HepG2 (cell line): ENCODE results near the gene ZNF669. TPM values are rescaled to one million over a fixed set of nuclear protein-coding genes. Genes with fewer than 3 reads are reported as not detected.

Experiments used
- ATF7 ChIP-seq, 2 experiments: fragments of 450-650 bp in 1 of 2; sonication (generic) in 1 of 2; formaldehyde crosslinking in 1 of 2; IDR thresholded peaks; 2 replicates each; pipeline versions ENCODE4 v1.4.0 to v1.6.1; 2016 to 2020; ENCODE audit warnings: antibody characterized with exemption in 1 of 2, mild to moderate bottlenecking in 1 of 2, missing genetic modification reagents in 1 of 2
- KLF13 ChIP-seq: sonication (generic); formaldehyde crosslinking; IDR thresholded peaks from 2 replicates; pipeline ENCODE4 v1.4.0; 2020; ENCODE audit warnings: mild to moderate bottlenecking, missing genetic modification reagents
- NCOA2 ChIP-seq: sonication (generic); formaldehyde crosslinking; IDR thresholded peaks from 2 replicates; pipeline ENCODE4 v1.8.0; 2022; ENCODE audit warnings: inconsistent platforms
- NFATC3 ChIP-seq: sonication (generic); formaldehyde crosslinking; IDR thresholded peaks from 2 replicates; pipeline ENCODE4 v1.5.1; 2020; ENCODE audit warnings: mild to moderate bottlenecking, missing genetic modification reagents
- PLRG1 ChIP-seq: fragments of 450-650 bp; conservative IDR thresholded peaks from 2 replicates; pipeline ENCODE4 v1.6.1; 2016
- RBM39 ChIP-seq: fragments of 200-400 bp; formaldehyde crosslinking; IDR thresholded peaks from one replicate; pipeline ENCODE4 v1.6.1; 2018; ENCODE audit warnings: antibody characterized with exemption, mild to moderate bottlenecking, low read depth, low read length; ENCODE audit not compliant: poor library complexity, severe bottlenecking
- SP2 ChIP-seq: sonication (generic); formaldehyde crosslinking; IDR thresholded peaks from 2 replicates; pipeline ENCODE4 v1.5.1; 2020; ENCODE audit warnings: mild to moderate bottlenecking, missing genetic modification reagents
- USF2 ChIP-seq, 2 experiments: sonication (generic) in 1 of 2; formaldehyde crosslinking in 1 of 2; IDR thresholded peaks; 2 replicates each; pipeline versions ENCODE4 v1.5.1 to v1.6.1; 2011 to 2020; ENCODE audit warnings: borderline replicate concordance in 1 of 2, low read depth in 1 of 2, low read length in 1 of 2, mild to moderate bottlenecking in 1 of 2, missing genetic modification reagents in 1 of 2, moderate library complexity in 1 of 2
- ZNF10 ChIP-seq: sonication (generic); formaldehyde crosslinking; IDR thresholded peaks from 2 replicates; pipeline ENCODE4 v1.4.0; 2020; ENCODE audit warnings: mild to moderate bottlenecking, low read depth, missing genetic modification reagents, borderline replicate concordance
- ZNF142 ChIP-seq: sonication (generic); formaldehyde crosslinking; IDR thresholded peaks from 2 replicates; pipeline ENCODE4 v1.4.0; 2020; ENCODE audit warnings: missing genetic modification reagents
- ZNF205 ChIP-seq: IDR thresholded peaks from 2 replicates; pipeline ENCODE4 v1.6.1; 2018; ENCODE audit warnings: missing biosample characterization, missing genetic modification reagents
- ZNF207 ChIP-seq: fragments of 450-650 bp; IDR thresholded peaks from 2 replicates; pipeline ENCODE4 v1.6.1; 2016; ENCODE audit warnings: antibody characterized with exemption, borderline replicate concordance
- ZNF292 ChIP-seq: sonication (generic); formaldehyde crosslinking; IDR thresholded peaks from 2 replicates; pipeline ENCODE4 v1.8.1; 2022; ENCODE audit warnings: mild to moderate bottlenecking, low read depth, missing genetic modification reagents, borderline replicate concordance
- ZNF333 ChIP-seq: sonication (generic); formaldehyde crosslinking; IDR thresholded peaks from 2 replicates; pipeline ENCODE4 v1.4.0; 2020; ENCODE audit warnings: mild to moderate bottlenecking, missing genetic modification reagents, borderline replicate concordance
- ZNF598 ChIP-seq: sonication (generic); formaldehyde crosslinking; IDR thresholded peaks from 2 replicates; pipeline ENCODE4 v1.5.1; 2020; ENCODE audit warnings: mild to moderate bottlenecking, missing genetic modification reagents, borderline replicate concordance
- ZNF670 ChIP-seq: sonication (generic); formaldehyde crosslinking; IDR thresholded peaks from 2 replicates; pipeline ENCODE4 v1.8.0; 2022; ENCODE audit warnings: mild to moderate bottlenecking, missing genetic modification reagents, borderline replicate concordance
- ZNF75D ChIP-seq: sonication (generic); formaldehyde crosslinking; IDR thresholded peaks from 2 replicates; pipeline ENCODE4 v1.8.1; 2023; ENCODE audit warnings: missing genetic modification reagents, mild to moderate bottlenecking, borderline replicate concordance
- ZNF776 ChIP-seq: sonication (generic); formaldehyde crosslinking; IDR thresholded peaks from 2 replicates; pipeline ENCODE4 v1.4.0; 2020; ENCODE audit warnings: mild to moderate bottlenecking, missing genetic modification reagents
- ZNF780A ChIP-seq: sonication (generic); formaldehyde crosslinking; IDR thresholded peaks from 2 replicates; pipeline ENCODE4 v1.8.0; 2022; ENCODE audit warnings: mild to moderate bottlenecking, missing genetic modification reagents, moderate library complexity
- polyA plus RNA-seq, 8 experiments: library from polyadenylated mRNA; depleted of rRNA in 3 of 8; stranded (reverse) in 7 of 8; unstranded in 1 of 8; fragments of >200 nt; fragmentation: Illumina TruSeq in 4 of 8; extraction: Trizol in 4 of 8; gene quantifications; 2 replicates each; pipeline versions ENCODE4 v1.2.1 to v1.2.3, GENCODE V29; 2011 to 2016; ENCODE audit warnings: low read depth in 4 of 8, missing spikeins in 1 of 8, mixed read lengths in 1 of 8; ENCODE audit not compliant: insufficient read depth in 1 of 8
- total RNA-seq, 5 experiments: library from RNA; depleted of rRNA; stranded (reverse); fragments of >200 nt; fragmentation: Illumina TruSeq; extraction: Trizol; gene quantifications; 2 replicates each; pipeline ENCODE4 v1.2.3, GENCODE V29; 2016; ENCODE audit warnings: low read depth in 1 of 5
- TF ChIP-seq, protein P1 (sequence below): sonication (generic); formaldehyde crosslinking; IDR thresholded peaks from 2 replicates; pipeline ENCODE4 v1.5.0; 2020; ENCODE audit warnings: missing genetic modification reagents

ZNF669 gene
- total and polyA plus RNA-seq, 2 of the 13 experiments (the other 11 are each of a cell fraction or from before 2014, with no cell fraction given): 3.1 to 14.6 TPM

GRCh38 chr1:247103859-247104591 lies at the start of gene ZNF669 (continued):
- TF ChIP-seq ZNF142 (no peak), ZNF670 (CRISPR knock-in tag) (0 out of 2 replicates have a peak, but pooled peaks have one; percentile 25), RBM39 (no peak), ZNF776 (CRISPR knock-in tag) (peak; percentile 55; the same call in 1 of the 2 replicates), ZNF292 (CRISPR knock-in tag) (0 out of 2 replicates have a peak, but pooled peaks have one; percentile 42), NFATC3 (no peak), NCOA2 (CRISPR knock-in tag) (peak; percentile 33; the same call in 1 of the 2 replicates), ATF7 (IDR thresholded peaks at IDR 0.05) (peak; percentile 67), ATF7 (CRISPR knock-in tag; IDR thresholded peaks at IDR 0.05) (peak; percentile 87), KLF13 (CRISPR knock-in tag) (no peak), PLRG1 (no peak), USF2 (IDR thresholded peaks at IDR 0.05; ENCODE audit: low read depth, low read length) (peak; percentile 57; the same call in 1 of the 2 replicates), USF2 (CRISPR knock-in tag; IDR thresholded peaks at IDR 0.05; ENCODE audit: borderline replicate concordance) (peak; percentile 56; the same call in 1 of the 2 replicates), ZNF75D (CRISPR knock-in tag) (no peak), ZNF333 (CRISPR knock-in tag) (no peak), ZNF780A (CRISPR knock-in tag) (no peak), SP2 (CRISPR knock-in tag) (peak; percentile 81), ZNF598 (CRISPR knock-in tag) (no peak), ZNF205 (CRISPR knock-in tag) (peak; percentile 50; the same call in 1 of the 2 replicates), ZNF10 (CRISPR knock-in tag) (no peak), ZNF207 (no peak)
- TF ChIP-seq, protein P1, sequence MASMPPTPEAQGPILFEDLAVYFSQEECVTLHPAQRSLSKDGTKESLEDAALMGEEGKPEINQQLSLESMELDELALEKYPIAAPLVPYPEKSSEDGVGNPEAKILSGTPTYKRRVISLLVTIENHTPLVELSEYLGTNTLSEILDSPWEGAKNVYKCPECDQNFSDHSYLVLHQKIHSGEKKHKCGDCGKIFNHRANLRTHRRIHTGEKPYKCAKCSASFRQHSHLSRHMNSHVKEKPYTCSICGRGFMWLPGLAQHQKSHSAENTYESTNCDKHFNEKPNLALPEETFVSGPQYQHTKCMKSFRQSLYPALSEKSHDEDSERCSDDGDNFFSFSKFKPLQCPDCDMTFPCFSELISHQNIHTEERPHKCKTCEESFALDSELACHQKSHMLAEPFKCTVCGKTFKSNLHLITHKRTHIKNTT (CRISPR knock-in tag): no peak
